GM18858 (cell line): ENCODE results near the gene GAL.

Experiments used
- ATAC-seq: cut with Tn5 transposase; IDR thresholded peaks from one replicate; pipeline ENCODE4 v1.9.1; 2021; ENCODE audit not compliant: unreplicated experiment

Gene GAL

GRCh38 chr11:68658661-68659060 lies 25.7 kb upstream of the GAL start:
- ATAC-seq: no peak

GRCh38 chr11:68659158-68659921 lies 25.0 kb upstream of the GAL start:
- ATAC-seq: no peak

GRCh38 chr11:68660066-68660810 lies 24.1 kb upstream of the GAL start:
- ATAC-seq: no peak

- ATAC-seq: no peak
These were observed 23.3 kb upstream of the GAL start for GRCh38 chr11:68661014-68661413.

- ATAC-seq: no peak
These were observed 22.4 kb upstream of the GAL start for GRCh38 chr11:68661697-68662603.

- no peak for ATAC-seq
These were observed 20.8 kb upstream of the GAL start for GRCh38 chr11:68663482-68664010.

- ATAC-seq: no peak
These were observed 20.2 kb upstream of the GAL start for GRCh38 chr11:68664141-68664540.

- ATAC-seq: no peak
These were observed 19.4 kb upstream of the GAL start for GRCh38 chr11:68664906-68665305.

- ATAC-seq: no peak
These were observed 18.9 kb upstream of the GAL start for GRCh38 chr11:68665436-68665835.

- ATAC-seq: no peak
These were observed 17.5 kb upstream of the GAL start for GRCh38 chr11:68666849-68667248.

- no peak for ATAC-seq
These were observed 16.5 kb upstream of the GAL start for GRCh38 chr11:68667511-68668500.

GRCh38 chr11:68669301-68670090 lies 14.8 kb upstream of the GAL start:
- ATAC-seq: no peak

- no peak for ATAC-seq
These were observed 13.9 kb upstream of the GAL start for GRCh38 chr11:68670208-68670992.

- no peak for ATAC-seq
These were observed 10.9 kb upstream of the GAL start for GRCh38 chr11:68673306-68673945.

GRCh38 chr11:68673991-68674390 lies 10.4 kb upstream of the GAL start:
- no peak for ATAC-seq

GRCh38 chr11:68674461-68674860 lies 9.9 kb upstream of the GAL start:
- ATAC-seq: no peak

GRCh38 chr11:68677432-68677831 lies 6.9 kb upstream of the GAL start:
- no peak for ATAC-seq

GRCh38 chr11:68678031-68678441 lies 6.3 kb upstream of the GAL start:
- ATAC-seq: no peak
